IMR-90 (cell line): ENCODE measurements around the gene BICD1. TPM values are rescaled to one million over a fixed set of nuclear protein-coding genes. Genes with fewer than 3 reads are reported as not detected.

Experiments
- ATAC-seq: fragments of 200-7000 bp; cut with Tn5 transposase; 2 replicates; pipeline ENCODE4 v1.9.1; 2020; ENCODE audit warnings: low read depth, mild to moderate bottlenecking, moderate library complexity
- BruUV-seq: library from RNA; stranded (reverse); fragments of 400-500 nt; replicated peaks from 2 replicates; lab custom pipeline; 2021; lab: Mats Ljungman, UMichigan
- CTCF ChIA-PET: fragments of 300-600 bp; formaldehyde crosslinking; extraction: SDS; loops from one replicate; lab custom pipeline; 2021; ENCODE audit warnings: antibody characterized with exemption; lab: Yijun Ruan, JAX
- POLR2A ChIA-PET: fragments of 300-600 bp; sonication (Branson Sonifier 250); formaldehyde crosslinking; loops from one replicate; lab custom pipeline; 2022; ENCODE audit warnings: antibody characterized with exemption; ENCODE audit not compliant: unreplicated experiment; lab: Charles Lee
- DNase-seq: peaks from one replicate; pipeline ENCODE4 v3.0.0; 2013
- H2AFZ ChIP-seq: replicated peaks from 2 replicates; pipeline ENCODE3; 2013; ENCODE audit warnings: low read length, mild to moderate bottlenecking; ENCODE audit not compliant: poor library complexity
- H2AK5ac ChIP-seq: 2 replicates; pipeline ENCODE4 v1.6.1; 2013; ENCODE audit warnings: low read depth, low read length, inconsistent platforms
- H2AK9ac ChIP-seq: replicated peaks from 2 replicates; pipeline ENCODE3; 2013; ENCODE audit warnings: mild to moderate bottlenecking, low read depth, low read length, moderate library complexity; ENCODE audit not compliant: poor library complexity
- H2BK120ac ChIP-seq: 2 replicates; pipeline ENCODE4 v1.6.1; 2013; ENCODE audit warnings: low read depth, low read length, inconsistent platforms
- H2BK15ac ChIP-seq: 3 replicates; pipeline ENCODE4 v1.6.1; 2013; ENCODE audit warnings: low read depth, low read length, inconsistent platforms
- H2BK20ac ChIP-seq: 2 replicates; pipeline ENCODE4 v1.6.1; 2013; ENCODE audit warnings: low read depth, mild to moderate bottlenecking, inconsistent platforms, low read length, moderate library complexity
- H2BK5ac ChIP-seq: 2 replicates; pipeline ENCODE4 v1.6.1; 2013; ENCODE audit warnings: mild to moderate bottlenecking, low read depth, low read length, inconsistent platforms; ENCODE audit not compliant: poor library complexity, severe bottlenecking
- H3K14ac ChIP-seq: replicated peaks from 2 replicates; pipeline ENCODE4 v1.6.1; 2013; ENCODE audit warnings: low read depth, low read length, inconsistent platforms
- H3K18ac ChIP-seq: 2 replicates; pipeline ENCODE4 v1.6.1; 2013; ENCODE audit warnings: low read depth, low read length, control low read depth
- H3K23ac ChIP-seq: 2 replicates; pipeline ENCODE4 v1.6.1; 2013; ENCODE audit warnings: low read depth, low read length, inconsistent platforms
- H3K27ac ChIP-seq: 2 replicates; pipeline ENCODE4 v1.5.1; 2013; ENCODE audit warnings: mild to moderate bottlenecking, control low read depth, low read length; ENCODE audit not compliant: insufficient read depth
- H3K27me3 ChIP-seq: 2 replicates; pipeline ENCODE4 v1.6.1; 2013; ENCODE audit warnings: low read length; ENCODE audit not compliant: control insufficient read depth, insufficient read depth
- H3K36me3 ChIP-seq: 2 replicates; pipeline ENCODE4 v1.6.1; 2013; ENCODE audit warnings: low read length, mixed read lengths; ENCODE audit not compliant: control insufficient read depth, insufficient read depth
- H3K4ac ChIP-seq: 2 replicates; pipeline ENCODE4 v1.6.1; 2013; ENCODE audit warnings: low read depth, low read length, inconsistent platforms
- H3K4me1 ChIP-seq: 2 replicates; pipeline ENCODE4 v1.6.1; 2013; ENCODE audit warnings: low read length, mixed read lengths; ENCODE audit not compliant: control insufficient read depth, insufficient read depth
- H3K4me2 ChIP-seq: 2 replicates; pipeline ENCODE4 v1.6.1; 2013; ENCODE audit warnings: low read depth, mild to moderate bottlenecking, control low read depth, low read length, moderate library complexity
- H3K4me3 ChIP-seq: 2 replicates; pipeline ENCODE4 v1.5.1; 2013; ENCODE audit warnings: low read depth, mild to moderate bottlenecking, control low read depth, low read length, moderate library complexity; ENCODE audit not compliant: insufficient read depth
- H3K56ac ChIP-seq: 2 replicates; pipeline ENCODE4 v1.6.1; 2013; ENCODE audit warnings: low read length, inconsistent platforms; ENCODE audit not compliant: insufficient read depth; ENCODE audit errors: extremely low read depth
- H3K79me1 ChIP-seq, 2 experiments: 2 replicates each; pipeline ENCODE4 v1.6.1; 2013; ENCODE audit warnings: low read length in 2 of 2, inconsistent platforms in 1 of 2, low read depth in 1 of 2
- H3K9ac ChIP-seq: 2 replicates; pipeline ENCODE4 v1.6.1; 2013; ENCODE audit warnings: low read depth, low read length, control low read depth
- H3K9me1 ChIP-seq: 2 replicates; pipeline ENCODE4 v1.6.1; 2013; ENCODE audit warnings: low read length, inconsistent platforms; ENCODE audit not compliant: insufficient read depth
- H3K9me3 ChIP-seq: 2 replicates; pipeline ENCODE4 v1.6.1; 2013; ENCODE audit warnings: low read length; ENCODE audit not compliant: control insufficient read depth, insufficient read depth
- H4K20me1 ChIP-seq: 2 replicates; pipeline ENCODE4 v1.6.1; 2013; ENCODE audit warnings: low read length, inconsistent platforms; ENCODE audit not compliant: insufficient read depth
- H4K5ac ChIP-seq: 2 replicates; pipeline ENCODE4 v1.6.1; 2013; ENCODE audit warnings: mild to moderate bottlenecking, low read depth, low read length, control low read depth
- H4K8ac ChIP-seq, 2 experiments: 2 replicates each; pipeline ENCODE4 v1.6.1; 2013; ENCODE audit warnings: low read depth in 2 of 2, low read length in 2 of 2, control low read depth in 1 of 2, inconsistent platforms in 1 of 2
- H4K91ac ChIP-seq: 2 replicates; pipeline ENCODE4 v1.6.1; 2013; ENCODE audit warnings: low read depth, low read length, inconsistent platforms; ENCODE audit not compliant: insufficient read depth
- BHLHE40 ChIP-seq: fragments of 150-350 bp; IDR thresholded peaks from 2 replicates; pipeline ENCODE4 v1.6.1; 2016; ENCODE audit warnings: mild to moderate bottlenecking, low read depth, low read length
- CEBPB ChIP-seq: IDR thresholded peaks from 2 replicates; pipeline ENCODE4 v1.6.1; 2012; ENCODE audit warnings: low read depth, low read length, improper control_type of control experiment
- CHD1 ChIP-seq: IDR thresholded peaks from 2 replicates; pipeline ENCODE4 v1.6.1; 2012; ENCODE audit warnings: low read depth, low read length, improper control_type of control experiment
- CTCF ChIP-seq: conservative IDR thresholded peaks from 2 replicates; pipeline ENCODE4 v1.5.1; 2012; ENCODE audit warnings: mild to moderate bottlenecking, low read depth, low read length, improper control_type of control experiment
- ELK1 ChIP-seq: fragments of 150-350 bp; IDR thresholded peaks from 2 replicates; pipeline ENCODE4 v1.6.1; 2016; ENCODE audit warnings: low read depth, mild to moderate bottlenecking, low read length, moderate library complexity, borderline replicate concordance
- FOS ChIP-seq: fragments of 150-350 bp; IDR thresholded peaks from 2 replicates; pipeline ENCODE4 v1.6.1; 2016; ENCODE audit warnings: low read depth, low read length
- MAFK ChIP-seq: IDR thresholded peaks from 2 replicates; pipeline ENCODE4 v1.6.1; 2012; ENCODE audit warnings: low read depth, low read length, improper control_type of control experiment
- MAZ ChIP-seq: IDR thresholded peaks from 2 replicates; pipeline ENCODE4 v1.6.1; 2012; ENCODE audit warnings: low read depth, mild to moderate bottlenecking, low read length, improper control_type of control experiment, moderate library complexity, borderline replicate concordance
- MXI1 ChIP-seq: IDR thresholded peaks from 2 replicates; pipeline ENCODE4 v1.6.1; 2012; ENCODE audit warnings: low read depth, mild to moderate bottlenecking, low read length, moderate library complexity, borderline replicate concordance
- NFE2L2 ChIP-seq: fragments of 150-350 bp; IDR thresholded peaks from 2 replicates; pipeline ENCODE4 v1.6.1; 2016; ENCODE audit warnings: low read depth, mild to moderate bottlenecking, low read length
- POLR2A ChIP-seq: IDR thresholded peaks from 2 replicates; pipeline ENCODE4 v1.6.1; 2012; ENCODE audit warnings: mild to moderate bottlenecking, low read depth, low read length
- RAD21 ChIP-seq: IDR thresholded peaks from 2 replicates; pipeline ENCODE4 v1.6.1; 2012; ENCODE audit warnings: low read length, improper control_type of control experiment
- RCOR1 ChIP-seq: IDR thresholded peaks from 2 replicates; pipeline ENCODE4 v1.6.1; 2012; ENCODE audit warnings: mild to moderate bottlenecking, low read length, improper control_type of control experiment; ENCODE audit not compliant: insufficient replicate concordance
- RFX5 ChIP-seq: IDR thresholded peaks from 2 replicates; pipeline ENCODE4 v1.8.0; 2012; ENCODE audit warnings: low read depth, mild to moderate bottlenecking, low read length, moderate library complexity
- SMC3 ChIP-seq: fragments of 150-350 bp; IDR thresholded peaks from 2 replicates; pipeline ENCODE4 v1.6.1; 2016; ENCODE audit warnings: low read depth, mild to moderate bottlenecking, antibody characterized with exemption, low read length, moderate library complexity
- USF2 ChIP-seq: fragments of 150-350 bp; IDR thresholded peaks from 2 replicates; pipeline ENCODE4 v1.6.1; 2017; ENCODE audit warnings: mild to moderate bottlenecking, antibody characterized with exemption, low read length, low read depth
- WGBS, 2 experiments: methylation state at CpG; one replicate each; pipeline versions ENCODE4 v1.1.5 to v1.1.7; 2013; ENCODE audit warnings: missing lambda C conversion rate in 2 of 2; ENCODE audit not compliant: insufficient read length in 1 of 2; ENCODE audit errors: extremely low coverage in 2 of 2; 5-methylcytosine and 5-hydroxymethylcytosine counted together
- dilution Hi-C: fragments of 300-500 bp; cut with HindIII; formaldehyde crosslinking; loops from one replicate; pipeline ENCODE4 v1.14.3; 2018; ENCODE audit warnings: low sequenced_read_pairs; ENCODE audit not compliant: unreplicated experiment
- in situ Hi-C: fragments of 300-500 bp; cut with MboI; formaldehyde crosslinking; loops from 3 replicates; pipeline ENCODE4 v1.14.3; 2019; ENCODE audit warnings: low sequenced_read_pairs, inconsistent platforms, mixed read lengths
- intact Hi-C: fragments of 100-400 bp; cut with micrococcal nuclease; formaldehyde crosslinking; loops from 2 replicates; pipeline ENCODE4 v1.10.0; 2022
- polyA plus RNA-seq, 3 experiments: library from polyadenylated mRNA; depleted of rRNA; stranded (reverse); fragments of >200 nt; gene quantifications; 2 replicates each; pipeline ENCODE4 v1.2.3, GENCODE V29; 2012; ENCODE audit warnings: low replicate concordance in 1 of 3
- total RNA-seq: library from RNA; depleted of rRNA; stranded (reverse); fragments of >200 nt; gene quantifications from 2 replicates; pipeline ENCODE4 v1.2.3, GENCODE V29; 2012

Gene BICD1
- total and polyA plus RNA-seq, 2 of the 4 experiments (the other 2 are of a cell fraction) = 17.2 to 21.8 TPM

DNA sequence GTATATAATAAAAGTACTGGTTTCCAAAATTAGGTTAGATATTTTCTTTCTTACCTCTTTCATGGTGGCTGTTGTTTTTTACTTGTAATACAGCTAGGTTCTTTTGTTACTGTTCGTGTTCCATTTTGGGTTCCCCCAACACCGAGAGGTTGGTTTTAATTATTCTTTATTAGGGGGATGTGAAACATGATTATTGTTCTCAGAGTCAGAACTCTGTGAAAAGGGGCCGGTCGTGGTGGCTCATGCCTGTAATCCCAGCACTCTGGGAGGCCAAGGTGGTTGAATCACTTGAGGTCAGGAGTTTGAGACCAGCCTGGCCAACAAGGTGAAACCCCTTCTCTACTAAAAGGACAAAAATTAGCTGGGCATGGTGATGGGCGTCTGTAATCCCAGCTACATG is 108.1 kb downstream of the BICD1 start:
- no peaks in the 10 kb centered on the region for H3K9me3 ChIP-seq
- no peak overlapping the region for H4K91ac ChIP-seq
- no peak overlapping the region for H2BK120ac ChIP-seq
- no peaks in the 10 kb centered on the region for H3K27me3 ChIP-seq
- ATAC-seq (no peak), DNase-seq (no peak)
- H4K5ac ChIP-seq = no peak overlapping the region
- H3K4ac ChIP-seq = no peak overlapping the region
- no peak overlapping the region for H2AFZ ChIP-seq
- no peak overlapping the region for H3K56ac ChIP-seq
- no peak overlapping the region for H4K8ac ChIP-seq
- ChIA-PET CTCF (no interaction called here), POLR2A (interaction anchor here (0.6 kb wide), 1 partner anchor 16 kb away, joined by 3 read pairs; no protein-coding TSS in a partner anchor)
- H3K14ac ChIP-seq = no peak overlapping the region
- H2BK20ac ChIP-seq = no peak overlapping the region
- no peak overlapping the region for H2AK5ac ChIP-seq
- dilution Hi-C loops (no loop called here), intact Hi-C loops (no loop called here), in situ Hi-C loops (no loop called here)
- H2BK15ac ChIP-seq = no peak overlapping the region
- no CpG with 5 or more reads among the region's 5 CpGs for WGBS, 2 experiments
- no TSS peak for BruUV-seq
- H3K79me1 ChIP-seq = peaks cover 23 to 32% of the 10 kb centered on the region in 2 experiments
- no peak overlapping the region for H3K4me2 ChIP-seq
- H2BK5ac ChIP-seq = no peak overlapping the region
- H3K4me1 ChIP-seq = peaks cover 3% of the 10 kb centered on the region
- no peak overlapping the region for H2AK9ac ChIP-seq
- H3K18ac ChIP-seq = no peak overlapping the region
- no peak overlapping the region for H3K23ac ChIP-seq
- peaks cover 7% of the 10 kb centered on the region; the same call in 1 of the 2 replicates for H4K20me1 ChIP-seq
- H3K36me3 ChIP-seq = peaks cover 11% of the 10 kb centered on the region
- H3K27ac ChIP-seq = no peak overlapping the region
- no peak overlapping the region for H3K4me3 ChIP-seq
- TF ChIP-seq CTCF (no peak), MAFK (no peak), RAD21 (no peak), POLR2A (no peak), BHLHE40 (no peak), FOS (no peak), USF2 (no peak), MAZ (no peak), CHD1 (no peak), ELK1 (no peak), RCOR1 (no peak), MXI1 (no peak), NFE2L2 (no peak), CEBPB (no peak), SMC3 (no peak), RFX5 (no peak)
- H3K9ac ChIP-seq = no peak overlapping the region
- H3K9me1 ChIP-seq = peaks cover 14% of the 10 kb centered on the region
